IMR-90 (cell line): ENCODE results near the gene STYXL1. TPM values are rescaled to one million over a fixed set of nuclear protein-coding genes. Genes with fewer than 3 reads are reported as not detected.
A peak's percentile ranks its signal among the peaks of the same experiment; 100 is the strongest.

Source experiments
- ATAC-seq: fragments of 200-7000 bp; cut with Tn5 transposase; 2 replicates; pipeline ENCODE4 v1.9.1; 2020; ENCODE audit warnings: low read depth, mild to moderate bottlenecking, moderate library complexity
- BruUV-seq: library from RNA; stranded (reverse); fragments of 400-500 nt; replicated peaks from 2 replicates; lab custom pipeline; 2021; lab: Mats Ljungman, UMichigan
- CTCF ChIA-PET: fragments of 300-600 bp; formaldehyde crosslinking; extraction: SDS; loops from one replicate; lab custom pipeline; 2021; ENCODE audit warnings: antibody characterized with exemption; lab: Yijun Ruan, JAX
- POLR2A ChIA-PET: fragments of 300-600 bp; sonication (Branson Sonifier 250); formaldehyde crosslinking; loops from one replicate; lab custom pipeline; 2022; ENCODE audit warnings: antibody characterized with exemption; ENCODE audit not compliant: unreplicated experiment; lab: Charles Lee
- DNase-seq: peaks from one replicate; pipeline ENCODE4 v3.0.0; 2013
- H2AFZ ChIP-seq: replicated peaks from 2 replicates; pipeline ENCODE3; 2013; ENCODE audit warnings: low read length, mild to moderate bottlenecking; ENCODE audit not compliant: poor library complexity
- H2AK5ac ChIP-seq: 2 replicates; pipeline ENCODE4 v1.6.1; 2013; ENCODE audit warnings: low read depth, low read length, inconsistent platforms
- H2AK9ac ChIP-seq: replicated peaks from 2 replicates; pipeline ENCODE3; 2013; ENCODE audit warnings: mild to moderate bottlenecking, low read depth, low read length, moderate library complexity; ENCODE audit not compliant: poor library complexity
- H2BK120ac ChIP-seq: 2 replicates; pipeline ENCODE4 v1.6.1; 2013; ENCODE audit warnings: low read depth, low read length, inconsistent platforms
- H2BK15ac ChIP-seq: 3 replicates; pipeline ENCODE4 v1.6.1; 2013; ENCODE audit warnings: low read depth, low read length, inconsistent platforms
- H2BK20ac ChIP-seq: 2 replicates; pipeline ENCODE4 v1.6.1; 2013; ENCODE audit warnings: low read depth, mild to moderate bottlenecking, inconsistent platforms, low read length, moderate library complexity
- H2BK5ac ChIP-seq: 2 replicates; pipeline ENCODE4 v1.6.1; 2013; ENCODE audit warnings: mild to moderate bottlenecking, low read depth, low read length, inconsistent platforms; ENCODE audit not compliant: poor library complexity, severe bottlenecking
- H3K14ac ChIP-seq: replicated peaks from 2 replicates; pipeline ENCODE4 v1.6.1; 2013; ENCODE audit warnings: low read depth, low read length, inconsistent platforms
- H3K18ac ChIP-seq: 2 replicates; pipeline ENCODE4 v1.6.1; 2013; ENCODE audit warnings: low read depth, low read length, control low read depth
- H3K23ac ChIP-seq: 2 replicates; pipeline ENCODE4 v1.6.1; 2013; ENCODE audit warnings: low read depth, low read length, inconsistent platforms
- H3K27ac ChIP-seq: 2 replicates; pipeline ENCODE4 v1.5.1; 2013; ENCODE audit warnings: mild to moderate bottlenecking, control low read depth, low read length; ENCODE audit not compliant: insufficient read depth
- H3K27me3 ChIP-seq: 2 replicates; pipeline ENCODE4 v1.6.1; 2013; ENCODE audit warnings: low read length; ENCODE audit not compliant: control insufficient read depth, insufficient read depth
- H3K36me3 ChIP-seq: 2 replicates; pipeline ENCODE4 v1.6.1; 2013; ENCODE audit warnings: low read length, mixed read lengths; ENCODE audit not compliant: control insufficient read depth, insufficient read depth
- H3K4ac ChIP-seq: 2 replicates; pipeline ENCODE4 v1.6.1; 2013; ENCODE audit warnings: low read depth, low read length, inconsistent platforms
- H3K4me1 ChIP-seq: 2 replicates; pipeline ENCODE4 v1.6.1; 2013; ENCODE audit warnings: low read length, mixed read lengths; ENCODE audit not compliant: control insufficient read depth, insufficient read depth
- H3K4me2 ChIP-seq: 2 replicates; pipeline ENCODE4 v1.6.1; 2013; ENCODE audit warnings: low read depth, mild to moderate bottlenecking, control low read depth, low read length, moderate library complexity
- H3K4me3 ChIP-seq: 2 replicates; pipeline ENCODE4 v1.5.1; 2013; ENCODE audit warnings: low read depth, mild to moderate bottlenecking, control low read depth, low read length, moderate library complexity; ENCODE audit not compliant: insufficient read depth
- H3K56ac ChIP-seq: 2 replicates; pipeline ENCODE4 v1.6.1; 2013; ENCODE audit warnings: low read length, inconsistent platforms; ENCODE audit not compliant: insufficient read depth; ENCODE audit errors: extremely low read depth
- H3K79me1 ChIP-seq, 2 experiments: 2 replicates each; pipeline ENCODE4 v1.6.1; 2013; ENCODE audit warnings: low read length in 2 of 2, inconsistent platforms in 1 of 2, low read depth in 1 of 2
- H3K9ac ChIP-seq: 2 replicates; pipeline ENCODE4 v1.6.1; 2013; ENCODE audit warnings: low read depth, low read length, control low read depth
- H3K9me1 ChIP-seq: 2 replicates; pipeline ENCODE4 v1.6.1; 2013; ENCODE audit warnings: low read length, inconsistent platforms; ENCODE audit not compliant: insufficient read depth
- H3K9me3 ChIP-seq: 2 replicates; pipeline ENCODE4 v1.6.1; 2013; ENCODE audit warnings: low read length; ENCODE audit not compliant: control insufficient read depth, insufficient read depth
- H4K20me1 ChIP-seq: 2 replicates; pipeline ENCODE4 v1.6.1; 2013; ENCODE audit warnings: low read length, inconsistent platforms; ENCODE audit not compliant: insufficient read depth
- H4K5ac ChIP-seq: 2 replicates; pipeline ENCODE4 v1.6.1; 2013; ENCODE audit warnings: mild to moderate bottlenecking, low read depth, low read length, control low read depth
- H4K8ac ChIP-seq, 2 experiments: 2 replicates each; pipeline ENCODE4 v1.6.1; 2013; ENCODE audit warnings: low read depth in 2 of 2, low read length in 2 of 2, control low read depth in 1 of 2, inconsistent platforms in 1 of 2
- H4K91ac ChIP-seq: 2 replicates; pipeline ENCODE4 v1.6.1; 2013; ENCODE audit warnings: low read depth, low read length, inconsistent platforms; ENCODE audit not compliant: insufficient read depth
- CEBPB ChIP-seq: IDR thresholded peaks from 2 replicates; pipeline ENCODE4 v1.6.1; 2012; ENCODE audit warnings: low read depth, low read length, improper control_type of control experiment
- CHD1 ChIP-seq: IDR thresholded peaks from 2 replicates; pipeline ENCODE4 v1.6.1; 2012; ENCODE audit warnings: low read depth, low read length, improper control_type of control experiment
- MAFK ChIP-seq: IDR thresholded peaks from 2 replicates; pipeline ENCODE4 v1.6.1; 2012; ENCODE audit warnings: low read depth, low read length, improper control_type of control experiment
- SMC3 ChIP-seq: fragments of 150-350 bp; IDR thresholded peaks from 2 replicates; pipeline ENCODE4 v1.6.1; 2016; ENCODE audit warnings: low read depth, mild to moderate bottlenecking, antibody characterized with exemption, low read length, moderate library complexity
- USF2 ChIP-seq: fragments of 150-350 bp; IDR thresholded peaks from 2 replicates; pipeline ENCODE4 v1.6.1; 2017; ENCODE audit warnings: mild to moderate bottlenecking, antibody characterized with exemption, low read length, low read depth
- WGBS, 2 experiments: methylation state at CpG; one replicate each; pipeline versions ENCODE4 v1.1.5 to v1.1.7; 2013; ENCODE audit warnings: missing lambda C conversion rate in 2 of 2; ENCODE audit not compliant: insufficient read length in 1 of 2; ENCODE audit errors: extremely low coverage in 2 of 2; 5-methylcytosine and 5-hydroxymethylcytosine counted together
- dilution Hi-C: fragments of 300-500 bp; cut with HindIII; formaldehyde crosslinking; loops from one replicate; pipeline ENCODE4 v1.14.3; 2018; ENCODE audit warnings: low sequenced_read_pairs; ENCODE audit not compliant: unreplicated experiment
- in situ Hi-C: fragments of 300-500 bp; cut with MboI; formaldehyde crosslinking; loops from 3 replicates; pipeline ENCODE4 v1.14.3; 2019; ENCODE audit warnings: low sequenced_read_pairs, inconsistent platforms, mixed read lengths
- intact Hi-C: fragments of 100-400 bp; cut with micrococcal nuclease; formaldehyde crosslinking; loops from 2 replicates; pipeline ENCODE4 v1.10.0; 2022
- polyA plus RNA-seq, 3 experiments: library from polyadenylated mRNA; depleted of rRNA; stranded (reverse); fragments of >200 nt; gene quantifications; 2 replicates each; pipeline ENCODE4 v1.2.3, GENCODE V29; 2012; ENCODE audit warnings: low replicate concordance in 1 of 3
- total RNA-seq: library from RNA; depleted of rRNA; stranded (reverse); fragments of >200 nt; gene quantifications from 2 replicates; pipeline ENCODE4 v1.2.3, GENCODE V29; 2012

Gene STYXL1
- total and polyA plus RNA-seq, 2 of the 4 experiments (the other 2 are of a cell fraction), result 66.1 to 73.8 TPM

DNA sequence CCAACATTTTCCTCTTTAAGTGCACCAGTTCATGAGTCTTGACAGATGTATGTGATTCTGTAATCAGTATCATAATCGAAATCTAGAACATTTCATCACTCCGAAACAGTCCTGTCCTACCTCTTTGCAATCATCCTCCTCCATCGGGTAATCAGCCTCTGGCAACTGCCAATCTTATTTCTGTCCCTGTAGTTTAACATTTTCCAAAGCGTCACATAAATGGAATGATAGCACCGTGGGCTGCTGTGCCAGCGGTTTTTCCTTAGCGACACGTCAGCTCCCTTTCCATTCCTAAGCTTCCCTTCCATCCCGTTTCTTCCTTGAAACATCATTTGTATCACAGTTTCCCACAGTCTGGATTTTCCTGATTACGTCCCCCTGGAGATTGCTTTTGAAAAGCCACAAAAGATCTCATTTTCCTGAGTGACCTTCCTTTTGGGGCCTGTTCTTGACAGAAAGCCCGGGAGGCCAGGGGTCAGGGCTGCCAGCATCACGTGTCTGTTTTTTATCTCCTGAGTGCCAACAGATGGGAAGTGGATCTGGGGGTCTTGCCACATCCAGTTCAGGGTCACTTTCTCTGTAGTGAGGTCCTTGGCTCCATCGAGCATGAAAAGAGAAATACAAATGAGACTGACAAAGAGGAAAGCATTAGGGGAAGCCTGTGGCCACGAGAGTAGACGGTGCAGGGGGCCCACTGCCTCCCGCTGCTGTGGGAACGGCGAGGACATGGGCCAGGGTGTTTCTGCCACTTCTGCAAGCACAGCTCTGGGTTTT lies 85.0 kb downstream of the STYXL1 start:
- peaks cover 11% of the 10 kb centered on the region for H3K4me1 ChIP-seq
- ChIA-PET CTCF (no interaction called here), POLR2A (no interaction called here)
- 36% methylated on average over 10 of the region's 18 CpGs; no CpG with 5 or more reads in 1 of the 2 experiments for WGBS, 2 experiments
- H3K14ac ChIP-seq, result peak overlapping the region; percentile 93
- peak; percentile 51 for TF ChIP-seq MAFK
- TF ChIP-seq CEBPB, result 0 out of 2 replicates have a peak, but pooled peaks have one; percentile 48
- no peak for TF ChIP-seq SMC3
- no peak for TF ChIP-seq CHD1
- peak; percentile 67 for TF ChIP-seq USF2
- H3K18ac ChIP-seq, result peak overlapping the region; percentile 34
- H3K79me1 ChIP-seq, result peaks cover 6 to 49% of the 10 kb centered on the region in 2 experiments
- H2BK20ac ChIP-seq, result peak overlapping the region; percentile 63
- peak overlapping the region; percentile 88 for H2AK9ac ChIP-seq
- in situ Hi-C loops (no loop called here), dilution Hi-C loops (no loop called here), intact Hi-C loops (loop anchor here (10.0 kb wide), 1 partner anchor 48 kb away; the partner anchor contains the start of gene POR)
- peak overlapping the region; percentile 17; the same call in 1 of the 2 replicates for H3K9ac ChIP-seq
- peak overlapping the region; percentile 88 for H2AK5ac ChIP-seq
- BruUV-seq, result no TSS peak
- H2BK120ac ChIP-seq, result peak overlapping the region; percentile 92
- peak overlapping the region; percentile 50 to 89 for H4K8ac ChIP-seq
- no peaks in the 10 kb centered on the region for H3K27me3 ChIP-seq
- peak overlapping the region; percentile 62 for H4K5ac ChIP-seq
- peak overlapping the region; percentile 62 for H3K27ac ChIP-seq
- H3K36me3 ChIP-seq, result peaks cover 14% of the 10 kb centered on the region
- H3K9me1 ChIP-seq, result peaks cover 14% of the 10 kb centered on the region
- ATAC-seq (peak; percentile 80), DNase-seq (peak; percentile 85)
- H3K56ac ChIP-seq, result peak overlapping the region; percentile 68; the same call in 1 of the 2 replicates
- H4K20me1 ChIP-seq, result no peaks in the 10 kb centered on the region
- peak overlapping the region; percentile 41 for H3K4me2 ChIP-seq
- H3K4me3 ChIP-seq, result no peak overlapping the region
- no peaks in the 10 kb centered on the region for H3K9me3 ChIP-seq
- H3K4ac ChIP-seq, result peak overlapping the region; percentile 82
- peak overlapping the region; percentile 81 for H4K91ac ChIP-seq
- peak overlapping the region; percentile 70 for H3K23ac ChIP-seq
- H2BK15ac ChIP-seq, result peak overlapping the region; percentile 50; the same call in 2 of the 3 replicates
- H2BK5ac ChIP-seq, result peak overlapping the region; percentile 73
- peak overlapping the region; percentile 72 for H2AFZ ChIP-seq
